Activated CD8-positive, alpha-beta memory T cell treated with anti-CD3 and anti-CD28 coated beads for 36 hours (primary cell): ENCODE results near the gene LAPTM5. TPM values are rescaled to one million over a fixed set of nuclear protein-coding genes. Genes with fewer than 3 reads are reported as not detected.

Experiments used
- CTCF ChIA-PET: fragments of 350-600 bp; sonication (Branson Sonifier 250); formaldehyde crosslinking; loops from one replicate; lab custom pipeline; 2021; ENCODE audit warnings: antibody characterized with exemption; lab: Charles Lee
- POLR2A ChIA-PET: fragments of 350-600 bp; sonication (Branson Sonifier 250); formaldehyde crosslinking; loops from one replicate; lab custom pipeline; 2021; ENCODE audit warnings: antibody characterized with exemption; lab: Charles Lee
- total RNA-seq, 2 experiments: library from RNA; stranded (reverse); gene quantifications; one replicate each; pipeline ENCODE4 v1.2.3, GENCODE V29; 2021

The LAPTM5 gene
- total RNA-seq, 2 experiments from 2014 or later: 175 to 177 TPM

GRCh38 chr1:30731806-30732276, 25.7 kb downstream of the LAPTM5 start:
- POLR2A ChIA-PET: no interaction called here
- CTCF ChIA-PET: interaction anchor here (0.9 to 19.2 kb wide), 4 partner anchors 10 to 46 kb away, joined by 3 to 343 read pairs (median 8); no protein-coding TSS in a partner anchor

- ChIA-PET POLR2A (no interaction called here), CTCF (interaction anchor here (0.9 to 19.2 kb wide), 5 partner anchors 10 to 46 kb away, joined by 3 to 343 read pairs (median 12); no protein-coding TSS in a partner anchor)
These were observed 26.3 kb downstream of the LAPTM5 start for GRCh38 chr1:30731109-30731805.

- ChIA-PET CTCF (interaction anchor here (1.2 to 19.2 kb wide), 4 partner anchors 11 to 72 kb away, joined by 3 to 343 read pairs (median 12); no protein-coding TSS in a partner anchor), POLR2A (interaction anchor here (0.7 to 0.8 kb wide), 2 partner anchors 12 to 26 kb away, joined by 3 read pairs; no protein-coding TSS in a partner anchor)
These were observed 27.0 kb downstream of the LAPTM5 start for GRCh38 chr1:30730346-30731108.

- POLR2A ChIA-PET: interaction anchor here (0.7 to 0.8 kb wide), 2 partner anchors 11 to 27 kb away, joined by 3 read pairs; no protein-coding TSS in a partner anchor
- CTCF ChIA-PET: interaction anchor here (0.9 to 19.2 kb wide), 5 partner anchors 10 to 72 kb away, joined by 3 to 343 read pairs (median 3); no protein-coding TSS in a partner anchor
These were observed 27.7 kb downstream of the LAPTM5 start for GRCh38 chr1:30729901-30730300.

- ChIA-PET POLR2A (no interaction called here), CTCF (interaction anchor here (0.6 to 19.2 kb wide), 8 partner anchors 10 to 1950 kb away, joined by 3 to 343 read pairs (median 4); no protein-coding TSS in a partner anchor)
These were observed 28.5 kb downstream of the LAPTM5 start for GRCh38 chr1:30728832-30729638.

GRCh38 chr1:30728340-30728739, 29.2 kb downstream of the LAPTM5 start:
- ChIA-PET CTCF (interaction anchor here (0.6 to 19.2 kb wide), 6 partner anchors 9 to 1950 kb away, joined by 3 to 343 read pairs (median 10); no protein-coding TSS in a partner anchor), POLR2A (interaction anchor here (0.9 kb wide), 1 partner anchor 9 kb away, joined by 6 read pairs; no protein-coding TSS in a partner anchor)

- ChIA-PET CTCF (interaction anchor here (1.0 to 19.2 kb wide), 5 partner anchors 9 to 74 kb away, joined by 4 to 343 read pairs (median 7); no protein-coding TSS in a partner anchor), POLR2A (interaction anchor here (0.6 to 0.9 kb wide), 2 partner anchors 8 to 54 kb away, joined by 3 to 6 read pairs; no protein-coding TSS in a partner anchor)
These were observed 29.8 kb downstream of the LAPTM5 start for GRCh38 chr1:30727824-30728223.

- CTCF ChIA-PET: interaction anchor here (0.5 to 19.2 kb wide), 6 partner anchors 8 to 1868 kb away, joined by 3 to 343 read pairs (median 6); no protein-coding TSS in a partner anchor
- POLR2A ChIA-PET: interaction anchor here (0.6 kb wide), 1 partner anchor 55 kb away, joined by 3 read pairs; no protein-coding TSS in a partner anchor
These were observed 30.5 kb downstream of the LAPTM5 start for GRCh38 chr1:30726773-30727684.

GRCh38 chr1:30726236-30726635, 31.3 kb downstream of the LAPTM5 start:
- POLR2A ChIA-PET: no interaction called here

GRCh38 chr1:30725450-30726095, 32.0 kb downstream of the LAPTM5 start:
- ChIA-PET CTCF (interaction anchor here (2.5 to 19.2 kb wide), 3 partner anchors 29 to 76 kb away, joined by 7 to 343 read pairs (median 14); no protein-coding TSS in a partner anchor), POLR2A (no interaction called here)

More at GRCh38 chr1:30726236-30726635, 31.3 kb downstream of the LAPTM5 start:
- CTCF ChIA-PET: interaction anchor here (0.5 to 19.2 kb wide), 4 partner anchors 28 to 1868 kb away, joined by 3 to 343 read pairs (median 10); no protein-coding TSS in a partner anchor

- CTCF ChIA-PET: interaction anchor here (1.0 to 19.2 kb wide), 5 partner anchors 13 to 77 kb away, joined by 3 to 343 read pairs (median 7); no protein-coding TSS in a partner anchor
- POLR2A ChIA-PET: no interaction called here
These were observed 32.7 kb downstream of the LAPTM5 start for GRCh38 chr1:30724655-30725421.

- ChIA-PET POLR2A (no interaction called here), CTCF (interaction anchor here (1.0 to 19.2 kb wide), 5 partner anchors 14 to 78 kb away, joined by 3 to 343 read pairs (median 7); no protein-coding TSS in a partner anchor)
These were observed 33.4 kb downstream of the LAPTM5 start for GRCh38 chr1:30724175-30724574.

GRCh38 chr1:30723331-30723755, 34.2 kb downstream of the LAPTM5 start, which contains the start of gene MATN1:
Gene MATN1, minus strand, starts transcription at chr1:30723585. Its CDS starts 34 bp downstream, at chr1:30723551.
- POLR2A ChIA-PET: no interaction called here

GRCh38 chr1:30721812-30722537, 35.6 kb downstream of the LAPTM5 start:
- CTCF ChIA-PET: interaction anchor here (1.0 to 19.2 kb wide), 3 partner anchors 19 to 56 kb away, joined by 3 to 343 read pairs (median 3); no protein-coding TSS in a partner anchor
- POLR2A ChIA-PET: no interaction called here

More at GRCh38 chr1:30723331-30723755, 34.2 kb downstream of the LAPTM5 start, which contains the start of gene MATN1:
- CTCF ChIA-PET: interaction anchor here (1.2 to 19.2 kb wide), 3 partner anchors 15 to 54 kb away, joined by 3 to 343 read pairs (median 4); no protein-coding TSS in a partner anchor
